Measurements from ENCODE around the gene TSEN54.
A peak's percentile ranks its signal among the peaks of the same experiment; 100 is the strongest.

Gene TSEN54

DNA sequence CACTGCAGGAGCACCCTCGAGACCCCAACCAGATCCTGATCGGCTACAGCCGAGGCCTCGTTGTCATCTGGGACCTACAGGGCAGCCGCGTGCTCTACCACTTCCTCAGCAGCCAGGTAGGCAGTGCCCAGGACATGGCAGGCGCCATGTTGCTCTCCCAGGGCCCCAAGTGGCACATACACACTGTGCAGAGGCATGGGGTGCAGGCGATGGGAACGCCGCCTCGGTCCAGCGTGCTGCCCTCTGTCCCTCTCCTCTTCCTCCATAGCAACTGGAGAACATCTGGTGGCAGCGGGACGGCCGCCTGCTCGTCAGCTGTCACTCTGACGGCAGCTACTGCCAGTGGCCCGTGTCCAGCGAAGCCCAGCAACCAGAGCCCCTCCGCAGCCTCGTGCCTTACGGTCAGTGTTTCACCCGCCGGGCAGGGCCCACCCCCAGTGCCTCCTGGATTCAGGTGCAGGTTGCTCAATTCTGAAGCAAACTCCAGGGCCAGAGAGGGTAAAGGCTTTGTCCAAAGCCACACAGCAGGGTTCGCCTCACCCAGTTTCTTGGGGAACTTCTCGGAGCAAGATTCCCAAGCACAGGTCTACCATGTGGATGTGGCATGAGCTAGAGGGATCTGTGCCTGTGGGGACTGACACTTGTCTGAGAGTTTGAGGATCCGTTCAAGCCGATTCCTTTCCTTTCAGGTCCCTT lies 46.9 kb downstream of the TSEN54 start:
- no peak for TF ChIP-seq TEAD4 (IDR thresholded peaks at IDR 0.05)
- TF ChIP-seq, protein P1, sequence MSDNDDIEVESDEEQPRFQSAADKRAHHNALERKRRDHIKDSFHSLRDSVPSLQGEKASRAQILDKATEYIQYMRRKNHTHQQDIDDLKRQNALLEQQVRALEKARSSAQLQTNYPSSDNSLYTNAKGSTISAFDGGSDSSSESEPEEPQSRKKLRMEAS (IDR thresholded peaks at IDR 0.05), result no peak

DNA sequence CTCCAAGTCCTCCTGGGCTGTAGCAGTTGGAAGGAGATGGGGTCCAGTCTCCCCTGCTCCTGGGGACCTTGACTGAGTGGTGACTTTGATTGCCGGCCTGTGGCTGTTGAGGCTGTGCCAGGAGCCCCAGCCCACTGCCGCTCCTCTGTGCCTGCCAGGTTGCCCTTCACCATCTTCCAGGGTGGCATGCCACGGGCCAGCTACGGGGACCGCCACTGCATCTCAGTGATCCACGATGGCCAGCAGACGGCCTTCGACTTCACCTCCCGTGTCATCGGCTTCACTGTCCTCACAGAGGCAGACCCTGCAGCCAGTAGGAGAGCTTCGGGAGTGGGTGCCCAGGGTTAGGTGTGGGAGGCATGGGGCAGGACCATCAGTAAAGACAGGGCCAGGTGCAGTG lies 47.9 kb downstream of the TSEN54 start:
- TF ChIP-seq RAD21 (IDR thresholded peaks at IDR 0.05; ENCODE audit: low read depth), result no peak
- TF ChIP-seq ZBTB7A (IDR thresholded peaks at IDR 0.05; ENCODE audit: low read depth), result no peak
- TF ChIP-seq FOXM1 (IDR thresholded peaks at IDR 0.05; ENCODE audit: borderline replicate concordance, low read depth), result no peak
- TF ChIP-seq, protein P2, sequence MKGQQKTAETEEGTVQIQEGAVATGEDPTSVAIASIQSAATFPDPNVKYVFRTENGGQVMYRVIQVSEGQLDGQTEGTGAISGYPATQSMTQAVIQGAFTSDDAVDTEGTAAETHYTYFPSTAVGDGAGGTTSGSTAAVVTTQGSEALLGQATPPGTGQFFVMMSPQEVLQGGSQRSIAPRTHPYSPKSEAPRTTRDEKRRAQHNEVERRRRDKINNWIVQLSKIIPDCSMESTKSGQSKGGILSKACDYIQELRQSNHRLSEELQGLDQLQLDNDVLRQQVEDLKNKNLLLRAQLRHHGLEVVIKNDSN (IDR thresholded peaks at IDR 0.05), result no peak
- no peak for TF ChIP-seq CEBPB (IDR thresholded peaks at IDR 0.05)
- TF ChIP-seq CREB1 (IDR thresholded peaks at IDR 0.05; ENCODE audit: low read depth), result no peak
- no peak for TF ChIP-seq EP300 (IDR thresholded peaks at IDR 0.05; ENCODE audit: borderline replicate concordance)
- TF ChIP-seq NFIC (IDR thresholded peaks at IDR 0.05), result no peak
- TF ChIP-seq TCF12 (IDR thresholded peaks at IDR 0.05; ENCODE audit: low read depth), result no peak
- TF ChIP-seq, protein P3, sequence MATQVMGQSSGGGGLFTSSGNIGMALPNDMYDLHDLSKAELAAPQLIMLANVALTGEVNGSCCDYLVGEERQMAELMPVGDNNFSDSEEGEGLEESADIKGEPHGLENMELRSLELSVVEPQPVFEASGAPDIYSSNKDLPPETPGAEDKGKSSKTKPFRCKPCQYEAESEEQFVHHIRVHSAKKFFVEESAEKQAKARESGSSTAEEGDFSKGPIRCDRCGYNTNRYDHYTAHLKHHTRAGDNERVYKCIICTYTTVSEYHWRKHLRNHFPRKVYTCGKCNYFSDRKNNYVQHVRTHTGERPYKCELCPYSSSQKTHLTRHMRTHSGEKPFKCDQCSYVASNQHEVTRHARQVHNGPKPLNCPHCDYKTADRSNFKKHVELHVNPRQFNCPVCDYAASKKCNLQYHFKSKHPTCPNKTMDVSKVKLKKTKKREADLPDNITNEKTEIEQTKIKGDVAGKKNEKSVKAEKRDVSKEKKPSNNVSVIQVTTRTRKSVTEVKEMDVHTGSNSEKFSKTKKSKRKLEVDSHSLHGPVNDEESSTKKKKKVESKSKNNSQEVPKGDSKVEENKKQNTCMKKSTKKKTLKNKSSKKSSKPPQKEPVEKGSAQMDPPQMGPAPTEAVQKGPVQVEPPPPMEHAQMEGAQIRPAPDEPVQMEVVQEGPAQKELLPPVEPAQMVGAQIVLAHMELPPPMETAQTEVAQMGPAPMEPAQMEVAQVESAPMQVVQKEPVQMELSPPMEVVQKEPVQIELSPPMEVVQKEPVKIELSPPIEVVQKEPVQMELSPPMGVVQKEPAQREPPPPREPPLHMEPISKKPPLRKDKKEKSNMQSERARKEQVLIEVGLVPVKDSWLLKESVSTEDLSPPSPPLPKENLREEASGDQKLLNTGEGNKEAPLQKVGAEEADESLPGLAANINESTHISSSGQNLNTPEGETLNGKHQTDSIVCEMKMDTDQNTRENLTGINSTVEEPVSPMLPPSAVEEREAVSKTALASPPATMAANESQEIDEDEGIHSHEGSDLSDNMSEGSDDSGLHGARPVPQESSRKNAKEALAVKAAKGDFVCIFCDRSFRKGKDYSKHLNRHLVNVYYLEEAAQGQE (IDR thresholded peaks at IDR 0.05; ENCODE audit: low read depth), result no peak
- no peak for TF ChIP-seq TAF1 (IDR thresholded peaks at IDR 0.05; ENCODE audit: low read depth)
- no peak for TF ChIP-seq YY1 (IDR thresholded peaks at IDR 0.05; ENCODE audit: low read depth)
- TF ChIP-seq TEAD4 (IDR thresholded peaks at IDR 0.05), result no peak
- TF ChIP-seq, protein P1 (IDR thresholded peaks at IDR 0.05), result no peak
- no peak for TF ChIP-seq EGR1 (IDR thresholded peaks at IDR 0.05)

DNA sequence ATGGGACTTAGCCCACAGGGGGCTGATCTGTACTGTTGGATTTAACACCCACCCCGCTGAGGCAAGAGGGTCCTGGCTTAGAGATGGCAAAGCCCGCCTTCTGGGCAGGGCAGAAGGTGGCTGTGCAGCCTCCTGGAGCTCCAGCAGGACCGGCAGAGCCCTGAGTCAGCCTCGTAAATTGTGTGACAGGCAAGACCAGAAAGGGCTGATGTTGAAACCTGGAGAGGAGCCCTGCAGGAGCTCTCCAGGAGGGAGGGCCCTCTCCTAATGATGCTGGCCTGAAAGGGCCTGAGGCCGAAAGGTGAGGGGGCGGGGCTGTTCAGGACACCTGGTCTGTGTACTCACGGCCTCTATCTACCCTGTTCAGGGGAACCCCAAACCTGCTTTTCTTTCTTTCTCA lies 48.7 kb downstream of the TSEN54 start:
- TF ChIP-seq EGR1 (IDR thresholded peaks at IDR 0.05) (0 out of 2 replicates have a peak, but pooled peaks have one; percentile 5), NFIC (IDR thresholded peaks at IDR 0.05) (no peak)

DNA sequence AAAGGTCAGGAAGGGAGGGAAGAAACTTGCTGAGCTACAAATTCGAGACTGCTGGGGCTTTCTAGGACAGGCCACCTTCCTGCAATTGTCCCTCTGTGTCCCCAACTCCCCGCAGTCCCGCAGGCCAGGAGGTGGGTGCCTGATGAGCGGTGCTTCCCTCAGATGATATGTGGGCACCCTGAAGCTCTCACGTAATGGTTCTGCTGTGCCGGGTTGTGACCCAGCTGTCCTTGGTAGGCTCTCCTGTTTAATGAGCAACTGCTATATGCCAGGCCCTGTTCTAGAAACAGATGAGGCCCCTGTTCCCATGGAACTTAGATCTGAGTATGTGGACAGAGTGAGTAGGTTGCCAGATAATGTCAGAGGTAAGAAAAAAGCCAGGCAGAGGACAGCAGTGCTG lies 49.3 kb downstream of the TSEN54 start:
- TF ChIP-seq, protein P3 (IDR thresholded peaks at IDR 0.05; ENCODE audit: low read depth), result no peak
- TF ChIP-seq YY1 (IDR thresholded peaks at IDR 0.05; ENCODE audit: low read depth) (no peak), EGR1 (IDR thresholded peaks at IDR 0.05) (no peak), NFIC (IDR thresholded peaks at IDR 0.05) (no peak), TCF12 (IDR thresholded peaks at IDR 0.05; ENCODE audit: low read depth) (no peak), CREB1 (IDR thresholded peaks at IDR 0.05; ENCODE audit: low read depth) (no peak), CEBPB (IDR thresholded peaks at IDR 0.05) (no peak), FOXM1 (IDR thresholded peaks at IDR 0.05; ENCODE audit: borderline replicate concordance, low read depth) (no peak), RAD21 (IDR thresholded peaks at IDR 0.05; ENCODE audit: low read depth) (no peak), EP300 (IDR thresholded peaks at IDR 0.05; ENCODE audit: borderline replicate concordance) (no peak), TAF1 (IDR thresholded peaks at IDR 0.05; ENCODE audit: low read depth) (no peak), TEAD4 (IDR thresholded peaks at IDR 0.05) (no peak)
- TF ChIP-seq, protein P1 (IDR thresholded peaks at IDR 0.05), result no peak

DNA sequence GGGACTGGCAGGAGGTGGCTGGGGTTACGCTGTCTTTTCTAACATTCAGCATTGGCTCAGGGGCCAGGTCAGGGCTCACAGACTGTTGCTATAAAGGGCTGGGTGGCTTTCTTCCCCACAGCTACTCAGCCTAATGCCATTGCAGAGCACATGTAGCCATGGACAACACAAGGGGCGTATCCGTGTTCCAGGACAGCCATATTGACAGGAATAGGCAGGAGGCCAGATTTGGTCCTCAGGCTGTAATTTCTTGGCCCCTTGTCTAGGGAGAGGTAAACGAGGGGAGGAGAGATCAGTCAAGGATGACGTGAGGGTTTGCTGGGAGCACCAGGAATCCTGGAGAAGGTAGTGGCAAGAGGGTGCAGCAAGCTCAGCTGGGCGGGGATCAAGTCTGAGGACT lies 50.1 kb downstream of the TSEN54 start:
- TF ChIP-seq YY1 (IDR thresholded peaks at IDR 0.05; ENCODE audit: low read depth) (peak; percentile 62), FOXM1 (IDR thresholded peaks at IDR 0.05; ENCODE audit: borderline replicate concordance, low read depth) (no peak), NFIC (IDR thresholded peaks at IDR 0.05) (peak; percentile 57; the same call in 1 of the 2 replicates)
- TF ChIP-seq, protein P1 (IDR thresholded peaks at IDR 0.05), result peak; percentile 29; the same call in 1 of the 2 replicates

DNA sequence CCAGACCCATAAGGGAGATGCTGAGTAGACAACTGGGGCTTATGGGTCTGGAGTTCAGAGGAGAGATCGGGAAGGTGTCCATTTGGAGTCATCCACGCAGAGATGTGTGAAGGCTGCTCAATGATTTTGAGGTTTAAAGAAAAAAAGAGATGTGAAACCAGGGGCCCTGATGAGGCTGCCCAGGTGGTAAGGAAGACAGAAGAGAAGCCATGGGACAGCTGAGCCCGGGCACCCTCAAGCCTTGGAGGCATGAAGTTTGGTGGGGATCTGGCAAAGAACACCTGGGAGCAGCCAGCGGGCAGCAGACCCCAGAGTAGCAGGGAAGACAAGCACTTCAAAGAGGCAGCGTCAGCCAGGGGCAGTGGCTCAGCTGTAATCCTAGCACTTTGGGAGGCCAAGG lies 50.5 kb downstream of the TSEN54 start:
- TF ChIP-seq, protein P3 (IDR thresholded peaks at IDR 0.05; ENCODE audit: low read depth), result no peak
- no peak for TF ChIP-seq TCF12 (IDR thresholded peaks at IDR 0.05; ENCODE audit: low read depth)
- TF ChIP-seq FOXM1 (IDR thresholded peaks at IDR 0.05; ENCODE audit: borderline replicate concordance, low read depth), result no peak
- no peak for TF ChIP-seq ZBTB7A (IDR thresholded peaks at IDR 0.05; ENCODE audit: low read depth)
- TF ChIP-seq NFIC (IDR thresholded peaks at IDR 0.05), result no peak
- TF ChIP-seq, protein P1 (IDR thresholded peaks at IDR 0.05), result no peak
- no peak for TF ChIP-seq EGR1 (IDR thresholded peaks at IDR 0.05)
- no peak for TF ChIP-seq YY1 (IDR thresholded peaks at IDR 0.05; ENCODE audit: low read depth)
- no peak for TF ChIP-seq TAF1 (IDR thresholded peaks at IDR 0.05; ENCODE audit: low read depth)
- TF ChIP-seq CREB1 (IDR thresholded peaks at IDR 0.05; ENCODE audit: low read depth), result no peak
- TF ChIP-seq, protein P2 (IDR thresholded peaks at IDR 0.05), result no peak
- no peak for TF ChIP-seq TEAD4 (IDR thresholded peaks at IDR 0.05)
- TF ChIP-seq EP300 (IDR thresholded peaks at IDR 0.05; ENCODE audit: borderline replicate concordance), result no peak
- TF ChIP-seq RAD21 (IDR thresholded peaks at IDR 0.05; ENCODE audit: low read depth), result no peak
- no peak for TF ChIP-seq CEBPB (IDR thresholded peaks at IDR 0.05)

All from Ishikawa (cell line).